ENCODE data around the gene TTC19.
"Not testable (repeated sequence)": the region's sequence is repeated elsewhere in the genome, so short reads cannot be mapped to it uniquely, and the experiment has no call there.

TTC19 gene

GRCh38 chr17:16033729-16034349, 34.2 kb downstream of the TTC19 start:
- DNase-seq, result no peak

DNA sequence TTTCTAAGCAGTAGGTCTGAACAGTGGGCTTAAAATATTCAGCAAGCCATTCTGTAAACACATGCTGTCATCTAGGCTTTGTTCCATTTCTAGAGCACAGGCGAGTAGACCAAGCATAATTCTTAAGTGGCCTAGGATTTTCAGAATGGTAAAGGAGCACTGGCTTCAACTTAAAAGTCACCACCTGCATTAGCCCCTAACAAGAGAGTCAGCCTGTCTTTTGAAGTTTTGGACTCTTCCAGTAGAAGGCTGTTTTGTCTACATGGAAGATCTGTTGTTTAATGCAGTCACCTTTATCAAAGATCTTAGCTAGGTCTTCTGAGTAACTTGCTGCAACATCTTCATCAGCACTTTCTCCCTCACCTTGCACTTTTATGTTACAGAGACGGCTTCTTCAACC, 36.6 kb downstream of the TTC19 start:
- no peak for DNase-seq

DNA sequence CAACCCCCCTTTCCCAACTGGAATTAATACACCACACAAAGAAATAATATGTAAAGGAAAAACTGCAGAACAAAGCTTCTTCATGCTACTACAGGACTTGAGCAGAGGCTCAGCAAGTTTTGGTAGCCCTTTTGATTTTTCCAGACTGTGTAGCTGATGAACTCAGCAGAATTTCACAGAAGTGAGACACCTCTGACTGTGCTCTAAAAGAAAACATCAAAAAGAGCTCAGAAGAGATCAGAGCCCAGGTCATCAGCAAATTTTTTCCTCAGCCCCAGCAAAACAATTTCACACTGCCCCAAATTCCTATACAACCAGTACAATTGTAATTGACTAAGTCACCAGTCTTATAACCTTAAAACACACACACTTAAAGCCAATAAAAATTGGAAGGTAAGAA, 38.0 kb downstream of the TTC19 start:
- DNase-seq, result no peak

DNA sequence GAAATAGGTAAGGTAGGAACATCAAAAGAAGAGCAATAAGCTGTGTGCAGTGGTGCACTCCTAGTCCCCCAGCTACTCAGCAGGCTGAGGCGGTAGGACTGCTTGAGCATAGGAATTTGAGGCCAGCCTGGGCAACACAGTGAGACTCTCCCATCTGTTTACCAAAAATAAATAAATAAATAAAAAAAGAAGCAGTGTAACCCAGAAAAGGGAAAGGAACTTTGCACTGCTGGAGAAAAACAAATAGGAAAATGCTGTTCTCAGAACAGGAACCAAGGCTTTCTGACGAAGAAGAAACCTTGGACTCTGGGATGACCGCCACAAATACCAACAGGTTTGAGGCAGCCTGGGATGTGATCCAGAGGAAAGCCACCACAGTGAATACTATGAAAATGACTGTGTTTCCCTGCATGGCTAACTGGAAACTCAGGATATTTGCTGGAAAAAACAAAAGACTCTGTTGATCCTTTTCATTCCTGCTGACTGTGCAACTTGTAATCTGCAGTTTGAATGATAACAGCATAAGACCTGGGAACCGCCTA, 41.2 kb downstream of the TTC19 start:
- no peak for DNase-seq

GRCh38 chr17:16044487-16044886, 44.9 kb downstream of the TTC19 start:
- DNase-seq, result no peak

GRCh38 chr17:16046966-16047365, 47.3 kb downstream of the TTC19 start:
- no peak for DNase-seq

GRCh38 chr17:16048811-16049449, 49.3 kb downstream of the TTC19 start:
- DNase-seq, result no peak

DNA sequence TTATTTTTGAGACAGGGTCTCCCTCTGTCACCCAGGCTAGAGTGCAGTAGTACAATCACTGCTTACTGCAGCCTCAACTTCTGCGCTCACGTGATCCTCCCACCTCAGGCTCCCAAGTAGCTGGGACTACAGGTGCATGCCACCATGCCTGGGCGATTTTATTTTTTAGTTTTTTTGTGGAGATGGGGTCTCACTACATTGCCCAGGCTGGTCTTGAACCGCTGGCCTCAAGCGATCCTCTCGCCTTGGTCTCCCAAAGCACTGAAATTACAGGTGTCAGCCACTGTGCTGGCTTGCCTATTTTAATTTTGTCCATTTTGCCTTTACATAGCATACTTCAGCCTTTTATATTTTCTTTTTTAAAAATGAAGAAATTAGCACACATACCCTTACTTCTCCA, 51.2 kb downstream of the TTC19 start:
- DNase-seq, result no peak

- no peak for DNase-seq
Measured at GRCh38 chr17:16052486-16052885, 52.9 kb downstream of the TTC19 start.

DNA sequence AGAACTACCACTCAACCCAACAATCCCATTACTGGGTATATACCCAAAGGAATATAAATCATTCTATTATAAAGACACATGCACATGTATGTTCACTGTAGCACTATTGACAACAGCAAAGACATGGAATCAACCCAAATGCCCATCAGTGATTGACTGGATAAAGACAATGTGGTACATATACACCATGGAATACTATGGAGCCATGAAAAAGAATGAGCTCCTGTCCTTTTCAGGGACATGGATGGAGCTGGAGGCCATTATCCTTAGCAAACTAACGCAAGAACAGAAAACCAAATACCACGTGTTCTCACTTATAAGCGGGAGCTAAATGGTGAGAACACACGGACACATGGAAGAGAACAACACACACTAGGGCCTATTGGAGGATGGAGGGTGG, 55.5 kb downstream of the TTC19 start:
- DNase-seq, result not testable (repeated sequence)

DNA sequence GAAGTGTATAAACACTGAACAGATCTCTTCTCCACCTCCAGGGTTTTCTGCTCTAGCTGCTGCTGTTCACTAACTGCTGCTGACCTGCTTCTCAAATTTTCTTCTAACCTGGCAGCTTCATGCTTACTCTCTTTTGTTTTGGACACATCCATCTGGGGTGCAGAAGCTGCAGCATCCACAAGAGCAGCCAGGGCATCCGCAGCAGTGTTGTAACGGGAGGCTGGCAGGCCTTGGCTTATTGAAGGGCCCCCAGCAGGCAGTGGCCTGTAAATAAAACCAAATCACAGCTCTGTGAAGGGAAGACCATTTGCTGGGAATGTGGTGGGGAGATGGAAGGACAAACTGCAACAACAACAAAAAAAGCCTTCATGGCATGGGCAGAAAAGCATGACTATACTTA, 62.0 kb downstream of the TTC19 start:
- DNase-seq, result no peak

GRCh38 chr17:16066125-16066524, 66.5 kb downstream of the TTC19 start:
- DNase-seq, result no peak

DNA sequence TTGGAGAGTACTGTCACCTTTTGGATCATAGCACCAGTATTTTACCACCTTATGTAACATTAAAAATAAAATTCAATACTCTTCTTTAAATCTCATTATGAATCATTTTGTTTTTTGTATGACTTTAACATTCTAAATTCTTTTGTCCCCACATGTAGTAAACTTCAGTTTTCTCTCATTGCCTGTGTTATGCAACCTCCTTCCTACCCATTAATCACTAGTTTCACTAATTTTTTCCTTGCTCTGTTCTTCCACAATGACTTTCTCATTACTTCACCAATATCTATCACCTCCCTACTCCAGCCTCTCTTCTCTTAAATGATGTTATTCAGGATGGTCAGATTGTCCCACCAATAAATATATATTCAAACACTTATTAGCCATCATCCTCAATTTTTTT, 68.7 kb downstream of the TTC19 start:
- no peak for DNase-seq

- no peak for DNase-seq
Measured at GRCh38 chr17:16072031-16072430, 72.4 kb downstream of the TTC19 start.

- no peak for DNase-seq
Measured at GRCh38 chr17:16073845-16074244, 74.2 kb downstream of the TTC19 start.

- DNase-seq, result no peak
Measured at GRCh38 chr17:16074423-16074822, 74.8 kb downstream of the TTC19 start.

GRCh38 chr17:16075949-16076348, 76.3 kb downstream of the TTC19 start:
- DNase-seq, result no peak

Measured in CD4-positive, alpha-beta T cell treated with Interleukin-17A for 1 hour (primary cell).